ENCODE data around the gene RNF150.

The RNF150 gene

GRCh38 chr4:141130947-141131605 is 2.2 kb downstream of the RNF150 start:
- DNase-seq = no peak

GRCh38 chr4:141127884-141128283 is 5.4 kb downstream of the RNF150 start:
- DNase-seq = no peak

GRCh38 chr4:141126769-141127168 is 6.5 kb downstream of the RNF150 start:
- no peak for DNase-seq

- DNase-seq = no peak
Observed at GRCh38 chr4:141124224-141124623, 9.0 kb downstream of the RNF150 start.

- no peak for DNase-seq
Observed at GRCh38 chr4:141121768-141122454, 11.4 kb downstream of the RNF150 start.

GRCh38 chr4:141121101-141121500 is 12.2 kb downstream of the RNF150 start:
- no peak for DNase-seq

- DNase-seq = no peak
Observed at GRCh38 chr4:141120036-141120593, 13.2 kb downstream of the RNF150 start.

- no peak for DNase-seq
Observed at GRCh38 chr4:141119071-141119470, 14.2 kb downstream of the RNF150 start.

GRCh38 chr4:141118381-141118780 is 14.9 kb downstream of the RNF150 start:
- no peak for DNase-seq

GRCh38 chr4:141117935-141118334 is 15.3 kb downstream of the RNF150 start:
- DNase-seq = no peak

- no peak for DNase-seq
Observed at GRCh38 chr4:141109983-141110382, 23.3 kb downstream of the RNF150 start.

GRCh38 chr4:141107927-141108326 is 25.3 kb downstream of the RNF150 start:
- no peak for DNase-seq

GRCh38 chr4:141102367-141102766 is 30.9 kb downstream of the RNF150 start:
- DNase-seq = no peak

- DNase-seq = no peak
Observed at GRCh38 chr4:141101511-141101910, 31.8 kb downstream of the RNF150 start.

- no peak for DNase-seq
Observed at GRCh38 chr4:141099326-141099725, 33.9 kb downstream of the RNF150 start.

GRCh38 chr4:141098163-141098562 is 35.1 kb downstream of the RNF150 start:
- no peak for DNase-seq

GRCh38 chr4:141090473-141090872 is 42.8 kb downstream of the RNF150 start:
- no peak for DNase-seq

- no peak for DNase-seq
Observed at GRCh38 chr4:141081921-141082395, 51.3 kb downstream of the RNF150 start.

- DNase-seq = no peak
Observed at GRCh38 chr4:141080668-141081067, 52.6 kb downstream of the RNF150 start.

- no peak for DNase-seq
Observed at GRCh38 chr4:141079393-141079930, 53.8 kb downstream of the RNF150 start.

GRCh38 chr4:141078871-141079270 is 54.4 kb downstream of the RNF150 start:
- no peak for DNase-seq

- DNase-seq = no peak
Observed at GRCh38 chr4:141077611-141078225, 55.6 kb downstream of the RNF150 start.

- DNase-seq = no peak
Observed at GRCh38 chr4:141075553-141075952, 57.7 kb downstream of the RNF150 start.
